Stimulated activated CD4-positive, alpha-beta T cell treated with anti-CD3 and anti-CD28 coated beads, Interleukin-12 subunit alpha, Interleukin-12 subunit beta, amount 100 ng/mL, for 4 hours (primary cell): ENCODE results near the gene JPT2.
"Not testable (repeated sequence)": the region's sequence is repeated elsewhere in the genome, so short reads cannot be mapped to it uniquely, and the experiment has no call there.

Source experiments
- DNase-seq: peaks from one replicate; pipeline ENCODE4 v3.0.0-alpha.2; 2020

The JPT2 gene

DNA sequence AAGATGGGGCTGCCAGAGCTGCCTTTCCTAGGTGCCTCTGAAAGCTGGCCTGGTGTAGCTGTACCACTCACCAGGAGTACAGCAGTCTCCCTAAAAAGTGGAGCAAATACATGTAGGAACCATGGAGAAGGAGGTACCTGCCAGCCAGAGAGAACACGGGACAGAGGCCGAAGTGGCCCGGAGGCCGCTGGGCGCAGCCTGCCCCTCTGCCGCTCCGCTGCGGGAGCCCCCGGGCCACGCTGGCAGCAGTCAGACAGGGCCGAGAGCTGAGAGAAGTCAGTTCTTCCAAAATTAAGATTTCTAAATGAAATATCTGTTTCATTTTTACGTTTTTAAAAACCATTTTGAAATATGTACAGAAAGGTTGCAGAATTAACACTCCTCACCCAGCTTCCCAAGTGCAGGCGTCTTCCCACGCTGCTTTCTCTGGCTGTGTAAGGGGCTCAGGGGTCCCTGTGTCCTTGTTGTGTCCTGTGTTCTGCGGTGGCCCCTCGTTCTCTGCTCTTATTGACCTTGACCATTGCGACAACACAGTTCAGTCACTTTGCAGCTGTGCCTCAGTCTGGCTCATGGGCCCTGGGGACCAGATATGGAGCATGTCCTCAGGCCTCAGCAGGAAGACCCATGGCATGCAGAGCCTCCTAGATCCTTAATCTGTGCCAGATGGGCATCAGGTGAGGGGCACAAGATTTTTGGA lies 32.9 kb downstream of the JPT2 start:
- no peak for DNase-seq

GRCh38 chr16:1712791-1713261 lies 34.7 kb downstream of the JPT2 start:
- no peak for DNase-seq

- DNase-seq: no peak
These were observed 35.3 kb downstream of the JPT2 start for GRCh38 chr16:1713331-1713730.

GRCh38 chr16:1713933-1714332 lies 35.9 kb downstream of the JPT2 start:
- no peak for DNase-seq

- no peak for DNase-seq
These were observed 37.1 kb downstream of the JPT2 start for GRCh38 chr16:1715220-1715619.

DNA sequence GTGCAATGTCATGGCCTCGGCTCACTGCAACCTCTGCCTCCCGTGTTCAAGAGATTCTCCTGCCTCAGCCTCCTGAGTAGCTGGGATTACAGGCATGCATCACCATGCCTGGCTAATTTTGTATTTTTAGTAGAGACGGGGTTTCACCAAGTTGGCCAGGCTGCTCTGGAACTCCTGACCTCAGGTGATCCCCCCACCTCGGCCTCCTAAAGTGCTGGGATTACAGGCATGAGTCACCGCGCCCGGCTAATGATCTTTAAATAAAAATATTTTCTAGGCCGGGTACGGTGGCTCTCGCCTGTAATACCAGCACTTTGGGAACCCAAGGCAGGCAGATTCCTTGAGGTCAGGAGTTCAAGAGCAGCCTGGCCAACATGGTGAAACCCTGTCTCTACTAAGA lies 40.2 kb downstream of the JPT2 start:
- not testable (repeated sequence) for DNase-seq

GRCh38 chr16:1719559-1720229 lies 41.6 kb downstream of the JPT2 start:
- DNase-seq: not testable (repeated sequence)

DNA sequence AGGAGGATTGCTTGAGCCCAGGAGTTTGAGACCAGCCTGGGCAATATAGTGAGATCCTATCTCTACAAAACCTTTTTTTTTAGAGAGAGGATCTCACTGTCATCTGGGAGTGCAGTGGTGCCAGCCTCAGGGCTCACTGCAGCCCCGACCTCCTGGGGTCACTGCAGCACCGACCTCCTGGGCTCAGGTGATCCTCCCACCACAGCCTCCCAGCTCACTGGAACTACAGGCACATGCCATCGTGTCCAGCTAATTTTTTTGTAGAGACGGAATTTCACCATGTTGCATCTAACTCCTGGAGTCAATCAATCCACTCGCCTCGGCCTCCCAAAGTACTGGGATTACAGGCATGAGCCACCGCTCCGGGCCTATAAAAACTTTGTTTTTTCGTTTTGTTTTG lies 43.3 kb downstream of the JPT2 start:
- DNase-seq: no peak

- peak; percentile 24 for DNase-seq
These were observed 45.5 kb downstream of the JPT2 start for GRCh38 chr16:1723450-1724147.

DNA sequence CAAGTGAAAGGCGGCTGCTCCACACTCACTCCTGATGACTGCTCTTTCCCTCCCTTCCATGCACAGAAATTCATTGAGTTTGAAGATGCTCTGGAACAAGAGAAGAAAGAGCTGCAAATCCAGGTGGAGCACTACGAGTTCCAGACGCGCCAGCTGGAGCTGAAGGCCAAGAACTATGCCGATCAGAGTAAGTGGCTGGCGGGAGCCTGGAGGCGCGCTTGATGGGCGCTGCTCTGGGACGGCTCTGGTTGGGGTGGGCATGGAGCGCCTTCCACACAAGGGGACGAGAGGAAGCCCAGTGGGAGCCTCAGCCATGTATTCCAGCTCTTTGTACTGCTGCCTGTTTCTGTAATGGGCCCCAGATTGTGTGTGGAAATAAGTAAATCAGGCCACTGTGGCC lies 46.4 kb downstream of the JPT2 start:
- DNase-seq: no peak

- no peak for DNase-seq
These were observed 48.8 kb downstream of the JPT2 start for GRCh38 chr16:1726661-1727502.

DNA sequence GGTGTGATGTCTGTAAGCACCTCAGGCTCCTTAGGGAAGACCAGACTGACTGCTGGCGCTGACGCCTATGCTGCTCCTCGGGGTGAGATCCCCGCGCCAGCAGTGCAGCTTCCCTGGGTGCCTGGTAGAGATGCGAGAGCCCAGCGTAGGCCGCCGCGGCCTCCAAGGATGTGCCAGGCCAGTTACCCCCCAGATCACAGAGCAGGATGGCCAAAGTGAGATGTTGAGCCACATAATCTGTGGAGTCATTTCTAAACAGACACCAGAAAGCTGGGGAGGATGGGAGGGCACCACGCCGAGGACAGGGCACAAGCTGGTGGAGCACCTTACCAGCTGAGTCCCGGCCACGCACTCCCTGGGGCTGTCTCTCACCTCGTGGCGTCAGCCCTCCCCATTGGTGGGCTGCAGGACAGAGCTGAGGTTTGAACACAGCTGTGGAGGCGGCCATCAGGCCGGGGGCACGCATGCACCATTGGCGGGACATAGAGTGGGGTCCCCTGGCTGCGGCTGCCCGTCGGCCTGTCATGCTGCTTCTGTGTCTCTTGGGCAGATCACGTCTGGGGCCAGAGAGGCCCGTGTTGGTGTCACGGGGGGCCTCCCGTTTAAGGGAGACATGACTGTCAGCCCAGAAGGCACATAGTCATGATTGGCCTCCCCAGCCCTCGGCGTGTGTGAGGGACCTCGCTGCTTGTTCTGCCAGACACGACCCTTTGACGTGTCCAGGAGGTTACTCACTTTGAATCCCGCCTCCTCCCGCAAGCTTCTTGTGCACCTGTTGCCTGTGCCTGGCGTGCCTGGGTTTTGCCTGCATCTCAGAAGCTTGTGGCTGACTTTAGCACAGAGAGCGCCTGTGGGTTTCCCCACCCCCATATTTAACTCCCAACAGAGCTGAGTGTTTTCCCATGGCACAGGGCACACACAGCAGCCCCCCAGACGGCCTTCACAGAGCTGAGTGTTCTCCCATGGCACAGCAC lies 49.9 kb downstream of the JPT2 start:
- DNase-seq: no peak

DNA sequence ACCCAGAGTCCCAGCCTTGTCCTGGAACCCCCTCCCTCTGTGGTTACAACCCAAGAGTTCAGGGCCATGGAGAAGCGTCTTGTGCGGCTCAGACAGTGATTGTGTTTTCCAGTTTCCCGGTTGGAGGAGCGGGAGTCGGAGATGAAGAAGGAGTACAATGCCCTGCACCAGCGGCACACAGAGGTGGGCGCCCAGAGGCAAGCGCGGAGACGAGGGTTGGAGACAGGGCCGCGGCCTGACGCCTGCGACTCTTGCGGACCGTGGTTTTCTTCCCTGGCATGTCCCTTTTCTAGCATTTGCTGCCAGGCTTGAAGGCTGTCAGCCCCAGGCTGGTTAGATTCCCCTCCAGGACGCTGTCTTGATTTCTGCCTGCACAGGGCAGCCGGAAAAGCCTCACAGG lies 50.9 kb downstream of the JPT2 start:
- DNase-seq: no peak

DNA sequence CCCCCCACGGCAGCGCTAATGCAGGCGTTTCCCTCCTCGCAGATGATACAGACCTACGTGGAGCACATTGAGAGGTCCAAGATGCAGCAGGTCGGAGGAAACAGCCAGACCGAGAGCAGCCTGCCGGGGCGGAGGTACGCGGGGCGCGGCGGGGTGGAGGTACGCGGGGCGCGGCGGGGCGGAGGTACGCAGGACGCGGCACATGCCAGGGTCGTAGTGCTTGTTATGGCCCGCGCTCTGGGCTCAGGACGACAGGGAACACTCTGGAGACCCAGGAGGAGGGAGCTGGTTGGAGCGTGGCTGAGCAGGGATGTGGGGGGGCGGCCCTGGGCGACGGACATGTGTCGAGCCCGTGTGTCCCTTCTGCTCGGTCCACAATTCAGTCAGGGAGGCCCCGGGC lies 51.4 kb downstream of the JPT2 start:
- no peak for DNase-seq

DNA sequence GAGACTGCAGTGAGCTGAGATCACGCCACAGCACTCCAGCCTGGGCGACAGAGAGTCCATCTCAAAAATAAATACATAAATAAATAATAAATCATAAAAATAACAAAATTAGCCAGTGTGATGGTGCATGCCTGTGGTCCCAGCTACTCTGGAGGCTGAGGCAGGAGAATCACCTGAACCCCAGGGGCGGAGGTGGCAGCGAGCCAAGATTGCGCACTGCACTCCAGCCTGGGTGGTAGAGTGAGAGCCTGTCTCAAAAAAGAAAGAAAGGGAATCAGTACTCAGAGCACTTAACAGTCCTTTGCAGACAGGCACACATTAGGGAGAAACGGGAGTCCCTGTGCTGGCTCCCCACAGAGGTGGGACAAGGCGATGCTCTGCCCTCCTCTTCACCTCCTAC lies 53.0 kb downstream of the JPT2 start:
- no peak for DNase-seq

DNA sequence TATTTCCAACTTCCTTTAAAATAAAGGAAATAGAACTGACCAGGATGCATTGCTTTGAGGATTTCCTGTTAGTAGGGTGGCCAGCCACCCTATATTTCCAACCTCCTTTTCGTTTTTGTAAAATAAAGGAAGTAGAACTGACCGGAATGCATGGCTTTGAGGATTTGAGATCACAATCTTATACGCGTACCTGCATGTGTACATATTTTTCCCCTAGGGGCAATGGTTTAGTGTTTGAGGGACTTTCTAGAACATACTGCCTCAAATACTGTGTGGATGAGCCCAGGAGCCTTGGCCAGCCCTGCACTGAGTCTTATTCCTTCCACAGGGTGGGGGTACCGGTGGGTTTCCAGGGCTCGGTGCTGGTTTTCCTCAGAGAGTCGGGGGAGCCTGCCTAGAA lies 53.5 kb downstream of the JPT2 start:
- DNase-seq: no peak

DNA sequence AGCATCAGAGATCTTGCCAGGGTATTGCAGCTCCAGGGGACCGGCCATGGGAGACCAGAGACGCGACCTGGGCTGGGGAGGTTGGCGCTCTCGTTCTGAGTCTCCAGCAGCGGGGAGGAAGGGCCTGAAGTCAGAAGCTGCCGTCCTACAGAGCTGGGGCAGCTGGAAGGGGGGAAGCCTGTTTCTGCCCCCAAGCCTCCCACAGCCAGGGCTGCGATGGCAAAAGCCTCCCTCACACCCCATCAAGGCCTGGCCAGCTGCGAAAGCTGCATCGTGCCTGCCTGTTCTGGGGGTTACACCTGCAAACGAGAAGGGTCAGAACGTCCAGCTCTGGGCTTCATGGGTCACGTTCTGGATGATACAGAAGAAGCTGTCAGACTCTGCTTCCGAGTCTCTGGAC lies 54.0 kb downstream of the JPT2 start:
- no peak for DNase-seq

- DNase-seq: not testable (repeated sequence)
These were observed 54.5 kb downstream of the JPT2 start for GRCh38 chr16:1732551-1732987.

- no peak for DNase-seq
These were observed 56.0 kb downstream of the JPT2 start for GRCh38 chr16:1734123-1734522.

- DNase-seq: no peak
These were observed 56.7 kb downstream of the JPT2 start for GRCh38 chr16:1734816-1735215.

- no peak for DNase-seq
These were observed 62.2 kb downstream of the JPT2 start for GRCh38 chr16:1740234-1740633.
